B cell (primary cell): ENCODE measurements around the gene CCNB1IP1. TPM values are rescaled to one million over a fixed set of nuclear protein-coding genes. Genes with fewer than 3 reads are reported as not detected.

Source experiments
- ATAC-seq: fragments of 200-7000 bp; cut with Tn5 transposase; one replicate; pipeline ENCODE4 v1.10.0; 2021; ENCODE audit warnings: low read depth, mild to moderate bottlenecking, moderate number of reproducible peaks, moderate library complexity
- CTCF ChIA-PET: fragments of 350-600 bp; sonication (Branson Sonifier 250); formaldehyde crosslinking; loops from one replicate; lab custom pipeline; 2021; ENCODE audit warnings: antibody characterized with exemption, inconsistent platforms; lab: Charles Lee
- POLR2A ChIA-PET: fragments of 350-600 bp; sonication (Branson Sonifier 250); formaldehyde crosslinking; loops from one replicate; lab custom pipeline; 2021; ENCODE audit warnings: antibody characterized with exemption; lab: Charles Lee
- DNase-seq: peaks from one replicate; pipeline ENCODE4 v3.0.0; 2013
- H2AFZ ChIP-seq: 2 replicates; pipeline ENCODE4 v1.6.1; 2012; ENCODE audit warnings: mild to moderate bottlenecking, low read depth, low read length; ENCODE audit not compliant: insufficient read depth, poor library complexity, severe bottlenecking
- H3K27ac ChIP-seq, 2 donors: 1 replicate in 1 of 2; 2 replicates in 1 of 2; pipeline ENCODE4 v1.5.1; 2012 to 2013; ENCODE audit warnings: low read length in 2 of 2, mild to moderate bottlenecking in 2 of 2, moderate library complexity in 1 of 2
- H3K27me3 ChIP-seq, 4 experiments: fragments of 200-600 bp in 1 of 4; sonication (generic) in 1 of 4; replicated peaks in 1 of 4; 1 replicate in 2 of 4; 2 replicates in 2 of 4; pipeline versions ENCODE4 v1.6.1 to v1.7.0; 2013 to 2016; ENCODE audit warnings: low read length in 3 of 4, mild to moderate bottlenecking in 2 of 4, mixed read lengths in 1 of 4, moderate library complexity in 1 of 4; ENCODE audit not compliant: insufficient read depth in 4 of 4, control insufficient read depth in 3 of 4; ENCODE audit errors: control extremely low read depth in 1 of 4
- H3K36me3 ChIP-seq, 2 experiments: replicated peaks in 1 of 2; 1 replicate in 1 of 2; 2 replicates in 1 of 2; pipeline versions ENCODE4 v1.6.1 to v1.7.1; 2013; ENCODE audit warnings: low read length in 1 of 2; ENCODE audit not compliant: insufficient read depth in 2 of 2, control insufficient read depth in 1 of 2; ENCODE audit errors: control extremely low read depth in 1 of 2, extremely low read depth in 1 of 2
- H3K4me1 ChIP-seq, 2 donors: fragments of 200-600 bp in 1 of 2; sonication (generic) in 1 of 2; 1 replicate in 1 of 2; 2 replicates in 1 of 2; pipeline versions ENCODE4 v1.5.1 to v1.6.1; 2013 to 2017; ENCODE audit warnings: low read length in 2 of 2; ENCODE audit not compliant: control insufficient read depth in 2 of 2, insufficient read depth in 2 of 2
- H3K4me2 ChIP-seq: replicated peaks from 2 replicates; pipeline ENCODE3; 2012; ENCODE audit warnings: mild to moderate bottlenecking, low read depth, low read length; ENCODE audit not compliant: poor library complexity, severe bottlenecking
- H3K4me3 ChIP-seq, 5 experiments: fragments of 200-600 bp in 1 of 5; sonication (generic) in 1 of 5; 1 replicate in 3 of 5; 2 replicates in 2 of 5; pipeline versions ENCODE4 v1.5.1 to v1.7.0; 2011 to 2016; ENCODE audit warnings: low read length in 4 of 5, mild to moderate bottlenecking in 4 of 5, low read depth in 2 of 5, control low read depth in 1 of 5, moderate library complexity in 1 of 5; ENCODE audit not compliant: insufficient read depth in 1 of 5; ENCODE audit errors: control extremely low read depth in 1 of 5, extremely low read depth in 1 of 5
- H3K79me2 ChIP-seq: fragments of 200-600 bp; sonication (generic); one replicate; pipeline ENCODE4 v1.6.0; 2016; ENCODE audit warnings: low read length; ENCODE audit not compliant: control insufficient read depth, insufficient read depth
- H3K9ac ChIP-seq: fragments of 200-600 bp; sonication (generic); 2 replicates; pipeline ENCODE4 v1.6.1; 2017; ENCODE audit warnings: mild to moderate bottlenecking, low read length, moderate library complexity
- H3K9me3 ChIP-seq, 3 donors: one replicate each; pipeline versions ENCODE4 v1.6.1 to v1.7.1; 2013; ENCODE audit warnings: low read length in 2 of 3; ENCODE audit not compliant: control insufficient read depth in 2 of 3, insufficient read depth in 1 of 3; ENCODE audit errors: control extremely low read depth in 1 of 3
- H4K20me1 ChIP-seq: 2 replicates; pipeline ENCODE4 v1.6.0; 2012; ENCODE audit warnings: mild to moderate bottlenecking, low read length; ENCODE audit not compliant: insufficient read depth, control insufficient read depth, poor library complexity, severe bottlenecking
- H3K27ac Mint-ChIP-seq: one replicate; pipeline ENCODE4 v1.8.0; 2021; ENCODE audit warnings: mixed read lengths
- H3K27me3 Mint-ChIP-seq: one replicate; pipeline ENCODE4 v1.8.0; 2021; ENCODE audit warnings: mixed read lengths
- H3K4me1 Mint-ChIP-seq: one replicate; pipeline ENCODE4 v1.8.0; 2021; ENCODE audit warnings: mixed read lengths
- H3K4me3 Mint-ChIP-seq: one replicate; pipeline ENCODE4 v1.8.0; 2021; ENCODE audit warnings: mixed read lengths
- H3K9me3 Mint-ChIP-seq: one replicate; pipeline ENCODE4 v1.8.0; 2022; ENCODE audit warnings: mixed read lengths; ENCODE audit not compliant: insufficient read depth
- CTCF ChIP-seq: fragments of 200-600 bp; IDR thresholded peaks from one replicate; pipeline ENCODE4 v1.8.0; 2022; ENCODE audit warnings: antibody characterized with exemption, mild to moderate bottlenecking
- EZH2 ChIP-seq: IDR thresholded peaks from 2 replicates; pipeline ENCODE4 v1.6.1; 2012; ENCODE audit warnings: borderline replicate concordance, low read depth, mild to moderate bottlenecking, moderate library complexity, low read length; ENCODE audit not compliant: insufficient read depth, poor library complexity, severe bottlenecking
- WGBS: methylation state at CpG from one replicate; pipeline ENCODE4 v1.1.5; 2013; ENCODE audit warnings: missing lambda C conversion rate; ENCODE audit not compliant: insufficient coverage; 5-methylcytosine and 5-hydroxymethylcytosine counted together
- intact Hi-C: fragments of 100-400 bp; cut with micrococcal nuclease; formaldehyde crosslinking; loops from one replicate; pipeline ENCODE4 v1.10.0; 2022
- polyA plus RNA-seq: library from polyadenylated mRNA; depleted of rRNA; stranded (reverse); fragments of >200 nt; gene quantifications from 2 replicates; pipeline ENCODE4 v1.2.3, GENCODE V29; 2012
- total RNA-seq, 2 donors: library from RNA; stranded (reverse); fragments of 120-200 nt in 1 of 2; gene quantifications; 1 replicate in 1 of 2; 2 replicates in 1 of 2; pipeline versions ENCODE4 v1.2.3 to v1.2.4, GENCODE V29; 2013 to 2022

Gene CCNB1IP1
- total and polyA plus RNA-seq, 2 donors (not counting 1 experiment from before 2014, with no cell fraction given), result 24.7 to 48.8 TPM

GRCh38 chr14:20278414-20278813 is 54.7 kb downstream of the CCNB1IP1 start:
- ChIA-PET CTCF (no interaction called here), POLR2A (no interaction called here)
- peaks cover 0 to 9% (median 7%) of the 10 kb centered on the region in 3 donors for H3K9me3 ChIP-seq
- no peaks in the 10 kb centered on the region for H3K27me3 Mint-ChIP-seq
- DNase-seq (no peak), ATAC-seq (no peak)
- no peaks in the 10 kb centered on the region for H4K20me1 ChIP-seq
- TF ChIP-seq CTCF (no peak), EZH2 (no peak)
- no peaks in the 10 kb centered on the region for H3K79me2 ChIP-seq
- H3K27ac Mint-ChIP-seq, result no peak overlapping the region
- peaks cover 0 to 7% of the 10 kb centered on the region in 2 donors for H3K4me1 ChIP-seq
- H3K4me3 ChIP-seq, result no peak overlapping the region
- H3K4me1 Mint-ChIP-seq, result peaks cover 16% of the 10 kb centered on the region
- H3K4me3 Mint-ChIP-seq, result no peak overlapping the region
- WGBS, result 40% methylated on average over 1 of the region's 1 CpG
- peaks cover 10% of the 10 kb centered on the region for H3K9me3 Mint-ChIP-seq
- H3K9ac ChIP-seq, result no peak overlapping the region
- H3K36me3 ChIP-seq, result peaks cover 0 to 3% of the 10 kb centered on the region in 2 experiments
- no peak overlapping the region for H3K27ac ChIP-seq
- no peak overlapping the region for H2AFZ ChIP-seq
- intact Hi-C loops, result no loop called here
- H3K27me3 ChIP-seq, result no peaks in the 10 kb centered on the region
- no peak overlapping the region for H3K4me2 ChIP-seq

GRCh38 chr14:20277409-20277808 is 55.7 kb downstream of the CCNB1IP1 start:
- Histone ChIP-seq H3K4me2 (no peak overlapping the region), H3K9ac (no peak overlapping the region), H3K36me3 (peaks cover 0 to 3% of the 10 kb centered on the region in 2 experiments), H3K27me3 (no peaks in the 10 kb centered on the region), H3K9me3 (peaks cover 0 to 15% (median 15%) of the 10 kb centered on the region in 3 donors), H4K20me1 (no peaks in the 10 kb centered on the region), H3K4me3 (no peak overlapping the region), H3K79me2 (no peaks in the 10 kb centered on the region), H3K27ac (no peak overlapping the region), H3K4me1 (peaks cover 0 to 7% of the 10 kb centered on the region in 2 donors), H2AFZ (no peak overlapping the region)
- 97% methylated on average over 2 of the region's 2 CpGs for WGBS
- Mint-ChIP-seq H3K27ac (no peak overlapping the region), H3K27me3 (no peaks in the 10 kb centered on the region), H3K4me1 (peaks cover 14% of the 10 kb centered on the region), H3K4me3 (no peak overlapping the region), H3K9me3 (peaks cover 10% of the 10 kb centered on the region)
- ATAC-seq, result no peak
- TF ChIP-seq EZH2 (no peak), CTCF (no peak)
- POLR2A ChIA-PET, result no interaction called here
- intact Hi-C loops, result no loop called here
- CTCF ChIA-PET, result no interaction called here
- DNase-seq, result no peak
